Mesendoderm (in vitro differentiated cells): Measurements from ENCODE around the gene AAK1.

Source experiments
- DNase-seq: peaks from one replicate; pipeline ENCODE4 v3.0.0; 2013
- H2AK5ac ChIP-seq: 2 replicates; pipeline ENCODE4 v1.6.1; 2013; ENCODE audit warnings: low read length, inconsistent platforms
- H2BK120ac ChIP-seq: 2 replicates; pipeline ENCODE4 v1.6.1; 2013; ENCODE audit warnings: low read depth, mild to moderate bottlenecking, low read length, moderate library complexity, mixed read lengths
- H2BK15ac ChIP-seq: replicated peaks from 2 replicates; pipeline ENCODE4 v1.6.1; 2013; ENCODE audit warnings: low read depth, mild to moderate bottlenecking, moderate library complexity
- H2BK5ac ChIP-seq: 2 replicates; pipeline ENCODE4 v1.6.1; 2013; ENCODE audit warnings: low read length, inconsistent platforms
- H3K18ac ChIP-seq: 2 replicates; pipeline ENCODE4 v1.6.1; 2013; ENCODE audit warnings: mild to moderate bottlenecking, low read length, mixed read lengths
- H3K23ac ChIP-seq: one replicate; pipeline ENCODE4 v1.6.1; 2013; ENCODE audit warnings: low read length
- H3K27ac ChIP-seq: 2 replicates; pipeline ENCODE4 v1.5.1; 2013; ENCODE audit warnings: low read depth, mild to moderate bottlenecking, inconsistent platforms, low read length, moderate library complexity
- H3K27me3 ChIP-seq: 2 replicates; pipeline ENCODE4 v1.6.1; 2013; ENCODE audit warnings: low read length, control low read depth, mild to moderate bottlenecking, inconsistent platforms; ENCODE audit not compliant: insufficient read depth, poor library complexity
- H3K36me3 ChIP-seq: 2 replicates; pipeline ENCODE4 v1.6.1; 2013; ENCODE audit warnings: low read length, inconsistent platforms; ENCODE audit not compliant: control insufficient read depth, insufficient read depth
- H3K4ac ChIP-seq: one replicate; pipeline ENCODE4 v1.6.1; 2013; ENCODE audit warnings: low read depth, mild to moderate bottlenecking, low read length, moderate library complexity
- H3K4me1 ChIP-seq: 2 replicates; pipeline ENCODE4 v1.6.1; 2013; ENCODE audit warnings: low read depth, low read length, inconsistent platforms; ENCODE audit not compliant: control insufficient read depth
- H3K4me2 ChIP-seq: 2 replicates; pipeline ENCODE4 v1.6.1; 2013; ENCODE audit warnings: low read length
- H3K4me3 ChIP-seq: 2 replicates; pipeline ENCODE4 v1.5.1; 2013; ENCODE audit warnings: mild to moderate bottlenecking, low read length
- H3K56ac ChIP-seq: one replicate; pipeline ENCODE4 v1.6.1; 2013; ENCODE audit warnings: low read length
- H3K79me1 ChIP-seq: 2 replicates; pipeline ENCODE4 v1.6.1; 2013; ENCODE audit warnings: low read length, inconsistent platforms
- H3K79me2 ChIP-seq: 2 replicates; pipeline ENCODE4 v1.6.1; 2013; ENCODE audit warnings: mild to moderate bottlenecking, low read length; ENCODE audit not compliant: control insufficient read depth, insufficient read depth
- H3K9ac ChIP-seq: 2 replicates; pipeline ENCODE4 v1.6.1; 2013; ENCODE audit warnings: low read length, inconsistent platforms
- H4K5ac ChIP-seq: one replicate; pipeline ENCODE4 v1.6.1; 2013; ENCODE audit warnings: low read length
- H4K8ac ChIP-seq: one replicate; pipeline ENCODE4 v1.6.1; 2013; ENCODE audit warnings: low read depth, mild to moderate bottlenecking, control low read depth, low read length, moderate library complexity
- WGBS: extraction: QIAGEN DNeasy Blood & Tissue Kit; methylation state at CpG from one replicate; pipeline ENCODE4 v1.1.7; 2013; ENCODE audit warnings: low lambda C conversion rate, missing lambda C conversion rate; ENCODE audit not compliant: insufficient coverage; ENCODE audit errors: extremely low coverage; 5-methylcytosine and 5-hydroxymethylcytosine counted together

The AAK1 gene

DNA sequence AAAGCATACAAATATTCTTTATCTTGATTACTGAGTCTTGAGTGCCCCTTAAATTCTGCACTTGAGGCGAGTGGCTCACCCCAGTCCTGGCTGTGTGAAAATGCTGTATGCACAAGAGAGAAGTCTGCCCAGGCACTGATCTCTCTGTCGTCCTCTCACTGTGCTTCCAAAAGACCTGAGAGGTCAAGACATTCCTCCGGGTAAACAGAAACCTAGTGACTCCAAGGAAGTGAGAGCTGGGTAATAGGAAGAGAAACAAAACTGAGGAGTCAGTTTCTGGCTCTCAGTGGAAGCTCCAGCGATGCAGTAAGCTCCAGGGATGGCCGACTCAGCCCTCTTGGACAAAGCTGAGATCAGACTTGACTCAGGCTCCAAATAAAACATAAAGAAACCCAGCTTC, 70.9 kb downstream of the AAK1 start:
- Histone ChIP-seq H3K79me1 (peaks cover 13% of the 10 kb centered on the region), H4K5ac (no peak overlapping the region), H3K4me1 (peaks cover 2% of the 10 kb centered on the region), H4K8ac (no peak overlapping the region), H3K9ac (no peak overlapping the region), H3K18ac (no peak overlapping the region), H3K4ac (no peak overlapping the region), H2AK5ac (no peak overlapping the region), H2BK15ac (no peak overlapping the region), H3K4me2 (no peak overlapping the region), H3K36me3 (no peaks in the 10 kb centered on the region), H3K27me3 (no peaks in the 10 kb centered on the region), H3K23ac (no peak overlapping the region), H3K4me3 (no peak overlapping the region), H2BK5ac (no peak overlapping the region), H3K56ac (no peak overlapping the region), H2BK120ac (no peak overlapping the region), H3K79me2 (no peaks in the 10 kb centered on the region), H3K27ac (no peak overlapping the region)
- WGBS: no CpG with 5 or more reads among the region's 5 CpGs
- no peak for DNase-seq

DNA sequence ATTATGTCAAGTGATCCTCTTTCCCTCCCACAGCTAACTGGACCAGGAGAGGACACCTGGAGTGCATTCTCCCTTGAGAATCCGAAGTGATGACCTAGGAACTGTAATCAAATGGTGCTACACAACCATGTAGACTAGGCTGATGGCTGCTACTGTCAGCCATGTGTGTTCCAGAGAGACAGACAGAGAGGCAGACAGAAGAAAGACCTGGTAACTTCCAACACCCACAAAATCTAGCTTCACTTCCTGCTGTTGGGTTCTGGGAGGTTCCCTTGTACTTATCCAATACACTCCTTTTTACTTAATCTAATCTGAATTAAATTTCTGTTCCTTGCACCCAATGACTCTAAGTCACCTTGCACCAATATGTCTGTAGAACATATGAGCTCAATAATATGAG, 72.3 kb downstream of the AAK1 start:
- Histone ChIP-seq H3K4me2 (no peak overlapping the region), H3K23ac (no peak overlapping the region), H3K56ac (no peak overlapping the region), H2BK120ac (no peak overlapping the region), H3K4me3 (no peak overlapping the region), H3K4me1 (no peaks in the 10 kb centered on the region), H2AK5ac (no peak overlapping the region), H3K79me1 (peaks cover 9% of the 10 kb centered on the region), H4K8ac (no peak overlapping the region), H3K79me2 (no peaks in the 10 kb centered on the region), H3K4ac (no peak overlapping the region), H2BK15ac (no peak overlapping the region), H3K36me3 (no peaks in the 10 kb centered on the region), H3K27ac (no peak overlapping the region), H2BK5ac (no peak overlapping the region), H3K27me3 (no peaks in the 10 kb centered on the region), H3K18ac (no peak overlapping the region), H3K9ac (no peak overlapping the region), H4K5ac (no peak overlapping the region)
- DNase-seq: no peak
- WGBS: no CpG with 5 or more reads among the region's 1 CpG

DNA sequence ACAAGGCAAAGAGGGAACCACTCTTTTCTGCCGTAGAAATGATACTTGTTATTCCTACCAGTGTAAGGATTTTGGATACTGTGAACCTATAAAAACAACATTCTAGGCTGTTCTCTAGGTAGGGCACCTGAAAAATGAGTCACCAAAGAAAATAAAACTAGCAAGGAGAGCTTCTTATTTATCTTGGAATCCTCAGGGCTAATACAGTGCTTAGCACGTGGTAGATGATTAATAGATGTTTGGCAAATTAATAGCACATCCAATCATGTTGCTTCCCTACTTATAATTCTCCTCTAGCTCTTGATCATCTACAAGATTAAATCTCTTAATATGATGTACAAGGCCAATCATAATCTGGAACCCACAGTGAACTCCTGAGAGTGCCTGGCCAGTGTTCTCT, 73.1 kb downstream of the AAK1 start:
- Histone ChIP-seq H3K79me1 (peaks cover 8% of the 10 kb centered on the region), H3K9ac (no peak overlapping the region)

DNA sequence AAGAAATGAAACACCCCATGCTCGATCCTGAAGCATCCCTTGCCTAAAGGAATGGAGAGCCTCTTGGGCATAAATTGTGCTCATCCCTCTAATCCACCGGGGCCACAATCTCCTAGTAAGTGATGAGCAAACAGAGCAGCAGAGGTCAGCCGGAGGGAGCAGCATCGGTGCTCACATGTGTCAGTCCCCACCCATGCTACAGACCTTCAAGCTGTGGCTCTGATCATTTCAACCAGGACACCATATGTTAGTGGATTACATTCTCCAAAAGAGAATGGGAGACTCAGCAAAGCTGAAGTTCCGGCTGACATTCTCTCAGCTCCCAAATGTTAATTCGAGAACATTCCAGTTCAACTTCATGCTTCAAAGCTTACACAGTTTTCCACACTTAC, 75.6 kb downstream of the AAK1 start:
- Histone ChIP-seq H4K5ac (no peak overlapping the region), H3K56ac (no peak overlapping the region), H4K8ac (no peak overlapping the region), H3K27ac (no peak overlapping the region), H3K79me2 (no peaks in the 10 kb centered on the region), H3K23ac (no peak overlapping the region), H3K4me2 (no peak overlapping the region), H3K4ac (no peak overlapping the region), H3K9ac (no peak overlapping the region), H3K18ac (no peak overlapping the region), H3K36me3 (no peaks in the 10 kb centered on the region), H2BK120ac (no peak overlapping the region), H3K4me3 (no peak overlapping the region), H2AK5ac (no peak overlapping the region), H3K79me1 (peaks cover 9% of the 10 kb centered on the region), H3K27me3 (no peaks in the 10 kb centered on the region), H3K4me1 (peaks cover 2% of the 10 kb centered on the region), H2BK15ac (no peak overlapping the region), H2BK5ac (no peak overlapping the region)
- DNase-seq: no peak
- WGBS: no CpG with 5 or more reads among the region's 6 CpGs

More for the DNA sequence above, 73.1 kb downstream of the AAK1 start:
- Histone ChIP-seq H2BK5ac (no peak overlapping the region), H3K4me2 (no peak overlapping the region), H3K56ac (no peak overlapping the region), H3K4me3 (no peak overlapping the region), H3K4ac (no peak overlapping the region), H4K5ac (no peak overlapping the region), H3K27ac (no peak overlapping the region), H3K23ac (no peak overlapping the region), H3K36me3 (no peaks in the 10 kb centered on the region), H2AK5ac (no peak overlapping the region), H2BK120ac (no peak overlapping the region), H2BK15ac (no peak overlapping the region), H3K18ac (no peak overlapping the region), H4K8ac (no peak overlapping the region), H3K79me2 (no peaks in the 10 kb centered on the region), H3K4me1 (no peaks in the 10 kb centered on the region), H3K27me3 (no peaks in the 10 kb centered on the region)
- no peak for DNase-seq
- no CpG with 5 or more reads among the region's 2 CpGs for WGBS

DNA sequence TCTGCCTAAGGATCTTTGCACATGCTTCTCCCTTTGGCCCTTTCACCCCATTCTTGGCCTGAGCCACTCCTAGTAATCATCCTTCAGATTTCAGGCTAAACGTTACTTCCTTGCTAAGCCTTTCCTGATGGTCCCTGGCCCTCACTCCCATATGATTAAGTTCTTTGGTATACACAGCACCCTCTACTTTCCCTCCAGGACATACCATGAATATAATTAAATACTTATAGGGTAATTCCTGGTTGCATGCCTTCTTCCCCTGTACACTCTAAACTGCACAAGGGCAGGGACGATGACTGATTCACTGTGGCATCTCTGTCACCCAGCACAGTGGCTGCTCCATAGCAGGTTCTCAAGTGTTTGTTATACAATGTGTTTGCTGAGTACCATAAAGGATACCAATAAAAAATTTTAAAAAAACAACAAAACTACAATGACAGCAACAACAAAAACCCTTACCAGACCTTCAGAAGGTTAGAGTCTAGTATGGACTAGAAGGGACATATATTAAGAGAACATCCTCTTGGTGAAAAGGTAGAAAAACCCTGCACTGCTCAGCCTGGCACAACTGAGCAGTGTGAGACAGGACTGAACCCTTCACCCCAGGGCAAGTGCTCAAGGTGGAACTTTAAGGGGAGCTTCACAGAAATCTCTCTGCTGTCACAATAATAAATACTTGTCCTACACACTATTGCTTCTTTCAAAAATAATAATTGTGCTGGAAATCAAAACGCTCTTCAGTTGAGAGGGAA, 76.2 kb downstream of the AAK1 start:
- H3K4me3 ChIP-seq: no peak overlapping the region

DNA sequence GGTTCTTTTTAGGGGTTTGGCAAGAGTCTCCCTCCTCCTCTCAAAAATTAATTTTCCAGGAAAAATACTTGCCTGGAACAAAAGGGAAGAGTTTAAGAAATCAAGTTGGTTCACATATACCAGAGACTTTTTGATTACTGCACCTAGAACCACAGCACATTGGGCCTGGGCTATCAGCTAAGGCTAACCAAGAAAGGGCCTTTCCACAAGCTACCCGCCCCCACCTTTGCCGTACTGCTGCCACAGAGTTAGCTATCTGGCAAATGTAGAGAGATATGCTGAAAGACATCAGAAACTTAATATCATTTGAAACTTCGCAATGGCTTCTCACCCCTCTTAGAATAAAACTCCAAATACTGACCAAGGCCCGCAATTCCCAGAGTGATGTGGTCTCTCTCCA, 76.9 kb downstream of the AAK1 start:
- no CpG with 5 or more reads among the region's 4 CpGs for WGBS
- no peak for DNase-seq
- Histone ChIP-seq H3K4me3 (no peak overlapping the region), H3K27ac (no peak overlapping the region), H2BK120ac (no peak overlapping the region), H3K79me1 (peaks cover 8% of the 10 kb centered on the region), H3K4me1 (peaks cover 2% of the 10 kb centered on the region), H3K4ac (no peak overlapping the region), H2BK5ac (no peak overlapping the region), H3K79me2 (no peaks in the 10 kb centered on the region), H3K56ac (no peak overlapping the region), H3K36me3 (no peaks in the 10 kb centered on the region), H2BK15ac (no peak overlapping the region), H3K27me3 (no peaks in the 10 kb centered on the region), H2AK5ac (no peak overlapping the region), H3K4me2 (no peak overlapping the region), H3K18ac (no peak overlapping the region), H3K23ac (no peak overlapping the region), H4K5ac (no peak overlapping the region), H3K9ac (no peak overlapping the region), H4K8ac (no peak overlapping the region)

More for the DNA sequence above, 76.2 kb downstream of the AAK1 start:
- H4K5ac ChIP-seq: no peak overlapping the region
- no peak overlapping the region for H3K27ac ChIP-seq
- no peak overlapping the region for H3K23ac ChIP-seq
- no peak overlapping the region for H3K4ac ChIP-seq
- no peaks in the 10 kb centered on the region for H3K79me2 ChIP-seq
- no peak overlapping the region for H3K4me2 ChIP-seq
- H4K8ac ChIP-seq: no peak overlapping the region
- no peak overlapping the region for H2BK120ac ChIP-seq
- H2AK5ac ChIP-seq: no peak overlapping the region
- no peaks in the 10 kb centered on the region for H3K27me3 ChIP-seq
- peaks cover 2% of the 10 kb centered on the region for H3K4me1 ChIP-seq
- no CpG with 5 or more reads among the region's 3 CpGs for WGBS
- H3K79me1 ChIP-seq: peaks cover 9% of the 10 kb centered on the region
- no peak overlapping the region for H3K9ac ChIP-seq
- H3K56ac ChIP-seq: no peak overlapping the region
- DNase-seq: no peak
- no peak overlapping the region for H3K18ac ChIP-seq
- no peak overlapping the region for H2BK15ac ChIP-seq
- H3K36me3 ChIP-seq: no peaks in the 10 kb centered on the region
- no peak overlapping the region for H2BK5ac ChIP-seq
